ENCODE measurements around the gene HBZ. TPM values are rescaled to one million over a fixed set of nuclear protein-coding genes. Genes with fewer than 3 reads are reported as not detected.
A peak's percentile ranks its signal among the peaks of the same experiment; 100 is the strongest.

The HBZ gene
- total and polyA plus RNA-seq, 2 of the 13 experiments (the other 11 are each of a cell fraction or from before 2014, with no cell fraction given), result 0.21 TPM; not detected in 1

- no peak for TF ChIP-seq SOX13 (IDR thresholded peaks at IDR 0.05)
- 0 out of 4 replicates have a peak, but pooled peaks of 1 of the 2 experiments have one; percentile 5 for TF ChIP-seq SOX13 (CRISPR knock-in tag; conservative IDR thresholded peaks at IDR 0.05 in 1 of 2, IDR thresholded peaks at IDR 0.05 in 1 of 2)
- no peak for TF ChIP-seq HNRNPL (IDR thresholded peaks at IDR 0.05; ENCODE audit: low read depth, low read length)
- no peak for TF ChIP-seq ZBTB14 (CRISPR knock-in tag; IDR thresholded peaks at IDR 0.05)
- TF ChIP-seq TEAD3 (CRISPR knock-in tag; optimal IDR thresholded peaks at IDR 0.05; ENCODE audit: borderline replicate concordance), result peak; percentile 45
- 0 out of 2 replicates have a peak, but pooled peaks have one; percentile 34 for TF ChIP-seq ERF (CRISPR knock-in tag; IDR thresholded peaks at IDR 0.05)
- TF ChIP-seq ZFP41 (CRISPR knock-in tag; IDR thresholded peaks at IDR 0.05; ENCODE audit: borderline replicate concordance), result no peak
- TF ChIP-seq ZNF773 (CRISPR knock-in tag; IDR thresholded peaks at IDR 0.05; ENCODE audit: borderline replicate concordance), result no peak
- 0 out of 2 replicates have a peak, but pooled peaks have one; percentile 36 for TF ChIP-seq FOXC1 (CRISPR knock-in tag; IDR thresholded peaks at IDR 0.05; ENCODE audit: borderline replicate concordance)
- no peak for TF ChIP-seq HMG20B (CRISPR knock-in tag; conservative IDR thresholded peaks at IDR 0.05)
- no peak for TF ChIP-seq PBX2 (CRISPR knock-in tag; IDR thresholded peaks at IDR 0.05)
- peak; percentile 87 for TF ChIP-seq CTCF (CRISPR knock-in tag; IDR thresholded peaks at IDR 0.05)
- no peak for TF ChIP-seq ZBTB33 (CRISPR knock-in tag; IDR thresholded peaks at IDR 0.05)
- 0 out of 2 replicates have a peak, but pooled peaks have one; percentile 17 for TF ChIP-seq ZFP91 (CRISPR knock-in tag; IDR thresholded peaks at IDR 0.05; ENCODE audit: borderline replicate concordance)
- 0 out of 2 replicates have a peak, but pooled peaks have one; percentile 40 for TF ChIP-seq SAP130 (CRISPR knock-in tag; IDR thresholded peaks at IDR 0.05; ENCODE audit: low read depth)
- TF ChIP-seq ZSCAN30 (CRISPR knock-in tag; IDR thresholded peaks at IDR 0.05), result no peak
- no peak for TF ChIP-seq CC2D1A (CRISPR knock-in tag; IDR thresholded peaks at IDR 0.05)
- no peak for TF ChIP-seq ZNF12 (CRISPR knock-in tag; IDR thresholded peaks at IDR 0.05)
- peak; percentile 37; the same call in 1 of the 2 replicates for TF ChIP-seq ZNF788 (CRISPR knock-in tag; IDR thresholded peaks at IDR 0.05; ENCODE audit: borderline replicate concordance)
- peak; percentile 47; the same call in 1 of the 2 replicates for TF ChIP-seq ZBTB38 (CRISPR knock-in tag; IDR thresholded peaks at IDR 0.05)
Measured at GRCh38 chr16:106623-107324, 45.7 kb upstream of the HBZ start (continued).
